Hepatocyte (in vitro differentiated cells): ENCODE measurements around the gene HSD11B1. TPM values are rescaled to one million over a fixed set of nuclear protein-coding genes. Genes with fewer than 3 reads are reported as not detected.

Source experiments
- DNase-seq: peaks from one replicate; pipeline ENCODE4 v3.0.0-alpha.2; 2016; ENCODE audit warnings: low spot score
- H2AFZ ChIP-seq: fragments of 200-600 bp; sonication (generic); 2 replicates; pipeline ENCODE4 v1.6.0; 2016; ENCODE audit warnings: antibody characterized with exemption, mild to moderate bottlenecking
- H3K27ac ChIP-seq: fragments of 200-600 bp; sonication (generic); 2 replicates; pipeline ENCODE4 v1.5.1; 2016; ENCODE audit warnings: mild to moderate bottlenecking
- H3K27me3 ChIP-seq: fragments of 200-600 bp; sonication (generic); 2 replicates; pipeline ENCODE4 v1.6.1; 2016
- H3K36me3 ChIP-seq: fragments of 200-600 bp; sonication (generic); replicated peaks from 2 replicates; pipeline ENCODE4 v1.5.1; 2016; ENCODE audit warnings: low read depth; ENCODE audit not compliant: insufficient read depth
- H3K4me1 ChIP-seq: fragments of 200-600 bp; sonication (generic); 2 replicates; pipeline ENCODE4 v1.5.1; 2016; ENCODE audit warnings: mild to moderate bottlenecking, moderate library complexity; ENCODE audit not compliant: insufficient read depth
- H3K4me2 ChIP-seq: fragments of 200-600 bp; sonication (generic); 2 replicates; pipeline ENCODE4 v1.6.0; 2016
- H3K4me3 ChIP-seq: fragments of 200-600 bp; sonication (generic); 2 replicates; pipeline ENCODE4 v1.5.1; 2016; ENCODE audit warnings: mild to moderate bottlenecking
- H3K79me2 ChIP-seq: fragments of 200-600 bp; sonication (generic); 2 replicates; pipeline ENCODE4 v1.6.0; 2017; ENCODE audit warnings: mild to moderate bottlenecking
- H3K9me2 ChIP-seq: fragments of 200-600 bp; sonication (generic); replicated peaks from 2 replicates; pipeline ENCODE4 v1.6.0; 2017; ENCODE audit warnings: mild to moderate bottlenecking; ENCODE audit not compliant: insufficient read depth
- H3K9me3 ChIP-seq: fragments of 200-600 bp; sonication (generic); 2 replicates; pipeline ENCODE4 v1.5.1; 2016; ENCODE audit warnings: low read depth, mild to moderate bottlenecking
- H4K20me1 ChIP-seq: fragments of 200-600 bp; sonication (generic); 2 replicates; pipeline ENCODE4 v1.6.0; 2016; ENCODE audit warnings: mild to moderate bottlenecking; ENCODE audit not compliant: insufficient read depth, poor library complexity, severe bottlenecking
- CTCF ChIP-seq: fragments of 200-600 bp; sonication (generic); IDR thresholded peaks from 2 replicates; pipeline ENCODE4 v1.5.1; 2016; ENCODE audit warnings: antibody characterized with exemption, mild to moderate bottlenecking; ENCODE audit not compliant: poor library complexity
- EZH2 ChIP-seq: fragments of 200-600 bp; sonication (generic); IDR thresholded peaks from 2 replicates; pipeline ENCODE4 v1.6.1; 2016; ENCODE audit warnings: antibody characterized with exemption, mild to moderate bottlenecking, borderline replicate concordance
- EZH2phosphoT487 ChIP-seq: fragments of 200-600 bp; sonication (generic); IDR thresholded peaks from one replicate; pipeline ENCODE4 v1.6.1; 2018; ENCODE audit warnings: antibody characterized with exemption, mild to moderate bottlenecking, low read depth, moderate library complexity; ENCODE audit not compliant: unreplicated experiment, severe bottlenecking
- WGBS: methylation state at CpG from one replicate; pipeline ENCODE4 v1.1.6; 2016; ENCODE audit warnings: low lambda C conversion rate; ENCODE audit errors: missing lambda C conversion rate; 5-methylcytosine and 5-hydroxymethylcytosine counted together
- polyA plus RNA-seq: library from polyadenylated mRNA; unstranded; fragments of >200 nt; fragmentation: Nextera tagmentation; extraction: Ambion mirVana; gene quantifications from 2 replicates; pipeline ENCODE4 v1.2.1, GENCODE V29; 2016
- total RNA-seq: library from RNA; depleted of rRNA; stranded (reverse); fragments of >200 nt; gene quantifications from 2 replicates; pipeline ENCODE4 v1.2.3, GENCODE V29; 2014

HSD11B1 gene
- total and polyA plus RNA-seq, 2 experiments from 2014 or later: 1.7 TPM; not detected in 1

DNA sequence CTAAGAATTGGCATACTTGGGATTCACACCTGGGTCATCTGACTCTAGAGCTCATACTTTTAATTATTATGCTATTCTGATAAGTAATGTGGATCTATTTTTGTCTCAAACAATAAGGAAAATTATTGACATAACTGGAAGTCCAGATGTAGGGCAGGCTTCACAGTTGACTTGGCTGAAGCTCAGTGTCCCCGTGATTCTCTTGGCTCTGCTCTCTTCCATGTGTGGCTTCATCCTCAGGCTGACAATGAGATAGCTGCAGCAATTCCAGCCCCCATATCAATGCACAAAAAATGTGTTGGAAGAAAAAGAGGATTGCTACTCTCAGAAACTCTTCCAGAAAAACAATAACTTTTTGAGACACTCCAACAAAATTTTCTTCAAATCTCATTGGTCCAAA, 23.8 kb downstream of the HSD11B1 start:
- no peak overlapping the region for H3K4me2 ChIP-seq
- no peak overlapping the region for H3K27ac ChIP-seq
- no peak for DNase-seq
- H3K4me1 ChIP-seq: no peaks in the 10 kb centered on the region
- no peaks in the 10 kb centered on the region for H4K20me1 ChIP-seq
- no peaks in the 10 kb centered on the region for H3K9me2 ChIP-seq
- no peak overlapping the region for H2AFZ ChIP-seq
- no peaks in the 10 kb centered on the region for H3K79me2 ChIP-seq
- no peak overlapping the region for H3K4me3 ChIP-seq
- no peaks in the 10 kb centered on the region for H3K36me3 ChIP-seq
- no peaks in the 10 kb centered on the region for H3K9me3 ChIP-seq
- WGBS: 89% methylated on average over 1 of the region's 1 CpG
- TF ChIP-seq CTCF (no peak), EZH2 (no peak), EZH2phosphoT487 (no peak)
- peaks cover 4% of the 10 kb centered on the region for H3K27me3 ChIP-seq

- Histone ChIP-seq H3K9me2 (no peaks in the 10 kb centered on the region), H3K4me2 (no peak overlapping the region), H3K4me3 (no peak overlapping the region), H2AFZ (no peak overlapping the region), H3K9me3 (no peaks in the 10 kb centered on the region), H4K20me1 (no peaks in the 10 kb centered on the region), H3K36me3 (no peaks in the 10 kb centered on the region), H3K27ac (no peak overlapping the region), H3K4me1 (no peaks in the 10 kb centered on the region), H3K79me2 (no peaks in the 10 kb centered on the region), H3K27me3 (peaks cover 4% of the 10 kb centered on the region)
- TF ChIP-seq EZH2 (no peak), EZH2phosphoT487 (no peak), CTCF (no peak)
- DNase-seq: no peak
- WGBS: 78% methylated on average over 1 of the region's 1 CpG
These were observed 24.8 kb downstream of the HSD11B1 start for GRCh38 chr1:209729436-209729835.

GRCh38 chr1:209732725-209733124, 28.1 kb downstream of the HSD11B1 start:
- no peaks in the 10 kb centered on the region for H3K79me2 ChIP-seq
- no peak overlapping the region for H3K27ac ChIP-seq
- no peaks in the 10 kb centered on the region for H4K20me1 ChIP-seq
- no peaks in the 10 kb centered on the region for H3K9me2 ChIP-seq
- H3K36me3 ChIP-seq: no peaks in the 10 kb centered on the region
- DNase-seq: no peak
- 88% methylated on average over 1 of the region's 1 CpG for WGBS
- H3K27me3 ChIP-seq: peaks cover 4% of the 10 kb centered on the region
- no peak overlapping the region for H3K4me3 ChIP-seq
- no peak for TF ChIP-seq CTCF
- TF ChIP-seq EZH2phosphoT487: no peak
- TF ChIP-seq EZH2: no peak
- H2AFZ ChIP-seq: no peak overlapping the region
- no peaks in the 10 kb centered on the region for H3K9me3 ChIP-seq
- H3K4me1 ChIP-seq: no peaks in the 10 kb centered on the region
- no peak overlapping the region for H3K4me2 ChIP-seq

DNA sequence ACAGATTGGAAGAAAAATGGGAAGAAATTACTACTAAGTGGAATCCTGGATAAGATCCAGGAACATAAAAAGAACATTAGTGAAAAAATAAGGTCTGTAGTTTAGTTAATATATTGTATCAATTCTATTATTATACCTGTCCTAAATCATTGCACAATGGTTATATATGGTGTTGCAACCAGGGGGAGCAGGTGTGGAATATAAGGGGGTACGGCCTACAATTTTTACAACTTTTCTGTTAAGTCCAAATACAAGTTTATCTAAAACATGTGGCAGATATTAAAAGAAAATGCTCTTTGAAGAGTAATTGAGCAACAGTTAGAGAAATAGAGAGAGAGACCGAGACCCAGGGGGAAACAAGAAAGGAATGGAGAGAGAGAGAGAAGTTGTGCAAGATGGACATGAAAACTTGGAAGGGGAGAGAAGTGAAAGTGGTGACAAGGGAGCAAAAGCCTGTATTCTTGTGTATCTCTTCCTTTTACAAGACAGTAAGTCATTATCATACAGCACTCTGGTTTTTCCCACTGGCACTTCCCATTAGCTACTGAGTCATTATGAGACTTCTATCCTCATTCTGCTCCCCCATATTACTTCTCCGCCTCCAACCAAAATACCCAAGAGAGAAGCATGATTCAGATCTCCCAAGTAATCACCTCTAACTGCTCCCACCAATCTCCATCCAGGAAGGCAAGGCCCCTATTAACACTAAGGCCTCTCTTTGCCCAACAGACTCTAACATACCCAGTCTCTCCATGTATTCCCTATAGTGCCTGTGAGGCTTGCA, 29.0 kb downstream of the HSD11B1 start:
- Histone ChIP-seq H4K20me1 (no peaks in the 10 kb centered on the region), H3K27ac (no peak overlapping the region), H3K9me3 (no peaks in the 10 kb centered on the region), H3K9me2 (no peaks in the 10 kb centered on the region), H3K27me3 (peaks cover 4% of the 10 kb centered on the region), H2AFZ (no peak overlapping the region), H3K4me2 (no peak overlapping the region), H3K36me3 (no peaks in the 10 kb centered on the region), H3K79me2 (no peaks in the 10 kb centered on the region), H3K4me1 (no peaks in the 10 kb centered on the region), H3K4me3 (no peak overlapping the region)
- no peak for TF ChIP-seq EZH2phosphoT487
- no peak for TF ChIP-seq EZH2
- DNase-seq: no peak
- WGBS: 91% methylated on average over 3 of the region's 3 CpGs
